ENCODE results near the gene EPSTI1. TPM values are rescaled to one million over a fixed set of nuclear protein-coding genes. Genes with fewer than 3 reads are reported as not detected.

Gene EPSTI1
- polyA plus RNA-seq, 1 donor from 2014 or later, result not detected

DNA sequence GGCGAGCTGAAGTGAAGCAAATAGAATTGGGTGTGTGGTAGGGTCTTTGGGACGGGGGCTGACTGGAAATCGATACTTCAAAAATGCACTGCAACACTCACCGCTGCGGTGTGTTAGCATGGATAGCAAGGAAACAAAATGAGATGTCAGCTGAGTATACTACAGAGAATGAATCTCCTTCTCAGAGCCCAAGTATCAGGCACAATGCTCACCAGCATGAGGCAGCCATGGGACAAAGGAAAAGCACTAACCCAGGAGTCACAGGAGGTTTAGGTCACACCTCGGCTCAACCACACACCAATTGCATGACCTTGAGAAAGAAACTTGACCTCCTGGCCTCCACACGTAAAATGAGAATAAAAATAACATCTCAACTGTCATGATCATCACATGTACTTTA is 136.6 kb downstream of the EPSTI1 start:
- H3K9me3 ChIP-seq (ENCODE audit: low read length), result no peaks in the 10 kb centered on the region
- H3K27me3 ChIP-seq (ENCODE audit: insufficient read depth, low read depth, low read length), result no peaks in the 10 kb centered on the region
- no peak overlapping the region for H3K4me2 ChIP-seq (ENCODE audit: low read length)
- no peak overlapping the region for H3K27ac ChIP-seq (ENCODE audit: low read length)
- no peaks in the 10 kb centered on the region for H3K79me2 ChIP-seq (replicated peaks; ENCODE audit: insufficient read depth, low read length)
- no peak overlapping the region for H3K4me3 ChIP-seq (ENCODE audit: low read length)
- no peaks in the 10 kb centered on the region for H3K9me2 ChIP-seq (ENCODE audit: insufficient read depth, low read length)
- TF ChIP-seq MXI1 (conservative IDR thresholded peaks at IDR 0.05; ENCODE audit: poor library complexity, severe bottlenecking), result no peak
- TF ChIP-seq POLR2AphosphoS5 (IDR thresholded peaks at IDR 0.05), result no peak
- no peak for TF ChIP-seq RAD21 (conservative IDR thresholded peaks at IDR 0.05)
- no peak for TF ChIP-seq EZH2 (IDR thresholded peaks at IDR 0.05; ENCODE audit: borderline replicate concordance, insufficient read depth, low read length, poor library complexity, severe bottlenecking)
- TF ChIP-seq, protein P1, sequence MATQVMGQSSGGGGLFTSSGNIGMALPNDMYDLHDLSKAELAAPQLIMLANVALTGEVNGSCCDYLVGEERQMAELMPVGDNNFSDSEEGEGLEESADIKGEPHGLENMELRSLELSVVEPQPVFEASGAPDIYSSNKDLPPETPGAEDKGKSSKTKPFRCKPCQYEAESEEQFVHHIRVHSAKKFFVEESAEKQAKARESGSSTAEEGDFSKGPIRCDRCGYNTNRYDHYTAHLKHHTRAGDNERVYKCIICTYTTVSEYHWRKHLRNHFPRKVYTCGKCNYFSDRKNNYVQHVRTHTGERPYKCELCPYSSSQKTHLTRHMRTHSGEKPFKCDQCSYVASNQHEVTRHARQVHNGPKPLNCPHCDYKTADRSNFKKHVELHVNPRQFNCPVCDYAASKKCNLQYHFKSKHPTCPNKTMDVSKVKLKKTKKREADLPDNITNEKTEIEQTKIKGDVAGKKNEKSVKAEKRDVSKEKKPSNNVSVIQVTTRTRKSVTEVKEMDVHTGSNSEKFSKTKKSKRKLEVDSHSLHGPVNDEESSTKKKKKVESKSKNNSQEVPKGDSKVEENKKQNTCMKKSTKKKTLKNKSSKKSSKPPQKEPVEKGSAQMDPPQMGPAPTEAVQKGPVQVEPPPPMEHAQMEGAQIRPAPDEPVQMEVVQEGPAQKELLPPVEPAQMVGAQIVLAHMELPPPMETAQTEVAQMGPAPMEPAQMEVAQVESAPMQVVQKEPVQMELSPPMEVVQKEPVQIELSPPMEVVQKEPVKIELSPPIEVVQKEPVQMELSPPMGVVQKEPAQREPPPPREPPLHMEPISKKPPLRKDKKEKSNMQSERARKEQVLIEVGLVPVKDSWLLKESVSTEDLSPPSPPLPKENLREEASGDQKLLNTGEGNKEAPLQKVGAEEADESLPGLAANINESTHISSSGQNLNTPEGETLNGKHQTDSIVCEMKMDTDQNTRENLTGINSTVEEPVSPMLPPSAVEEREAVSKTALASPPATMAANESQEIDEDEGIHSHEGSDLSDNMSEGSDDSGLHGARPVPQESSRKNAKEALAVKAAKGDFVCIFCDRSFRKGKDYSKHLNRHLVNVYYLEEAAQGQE (IDR thresholded peaks at IDR 0.05; ENCODE audit: borderline replicate concordance), result no peak
- TF ChIP-seq TAF1 (IDR thresholded peaks at IDR 0.05; ENCODE audit: low read depth), result no peak
- no peak for TF ChIP-seq SMC3 (conservative IDR thresholded peaks at IDR 0.05; ENCODE audit: poor library complexity)
- TF ChIP-seq, protein P2, sequence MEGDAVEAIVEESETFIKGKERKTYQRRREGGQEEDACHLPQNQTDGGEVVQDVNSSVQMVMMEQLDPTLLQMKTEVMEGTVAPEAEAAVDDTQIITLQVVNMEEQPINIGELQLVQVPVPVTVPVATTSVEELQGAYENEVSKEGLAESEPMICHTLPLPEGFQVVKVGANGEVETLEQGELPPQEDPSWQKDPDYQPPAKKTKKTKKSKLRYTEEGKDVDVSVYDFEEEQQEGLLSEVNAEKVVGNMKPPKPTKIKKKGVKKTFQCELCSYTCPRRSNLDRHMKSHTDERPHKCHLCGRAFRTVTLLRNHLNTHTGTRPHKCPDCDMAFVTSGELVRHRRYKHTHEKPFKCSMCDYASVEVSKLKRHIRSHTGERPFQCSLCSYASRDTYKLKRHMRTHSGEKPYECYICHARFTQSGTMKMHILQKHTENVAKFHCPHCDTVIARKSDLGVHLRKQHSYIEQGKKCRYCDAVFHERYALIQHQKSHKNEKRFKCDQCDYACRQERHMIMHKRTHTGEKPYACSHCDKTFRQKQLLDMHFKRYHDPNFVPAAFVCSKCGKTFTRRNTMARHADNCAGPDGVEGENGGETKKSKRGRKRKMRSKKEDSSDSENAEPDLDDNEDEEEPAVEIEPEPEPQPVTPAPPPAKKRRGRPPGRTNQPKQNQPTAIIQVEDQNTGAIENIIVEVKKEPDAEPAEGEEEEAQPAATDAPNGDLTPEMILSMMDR (IDR thresholded peaks at IDR 0.05; ENCODE audit: poor library complexity, severe bottlenecking), result no peak
- no peak for TF ChIP-seq EP300 (conservative IDR thresholded peaks at IDR 0.05; ENCODE audit: poor library complexity, severe bottlenecking)
- H4K20me1 ChIP-seq (ENCODE audit: insufficient read depth), result no peaks in the 10 kb centered on the region
- H3K36me3 ChIP-seq (ENCODE audit: insufficient read depth, low read length), result no peaks in the 10 kb centered on the region
- no peak overlapping the region for H2AFZ ChIP-seq (ENCODE audit: low read depth, low read length)
- no peaks in the 10 kb centered on the region for H3F3A ChIP-seq (ENCODE audit: insufficient read depth, low read length, poor library complexity, severe bottlenecking)
- H3K9ac ChIP-seq (ENCODE audit: low read length), result no peak overlapping the region

DNA sequence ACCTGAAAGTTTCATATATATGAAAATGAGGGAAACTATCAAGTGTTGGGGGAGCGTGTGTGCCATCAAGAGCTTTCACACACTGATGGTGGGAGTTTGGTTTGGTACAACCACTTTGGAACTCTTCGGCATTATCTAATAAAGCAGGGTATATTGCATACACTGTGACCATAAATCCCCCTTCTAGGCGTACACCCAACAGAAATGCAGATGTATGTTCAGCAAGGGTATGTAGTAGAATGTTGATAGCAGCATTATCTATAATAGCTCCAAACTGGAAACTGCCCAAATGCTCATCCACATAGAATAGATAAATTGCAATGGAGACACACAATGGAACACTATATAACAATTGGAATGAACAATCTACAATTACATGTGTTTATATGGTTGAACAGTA is 139.9 kb downstream of the EPSTI1 start:
- Histone ChIP-seq H3K27me3 (ENCODE audit: insufficient read depth, low read depth, low read length) (no peaks in the 10 kb centered on the region), H3K9me3 (ENCODE audit: low read length) (no peaks in the 10 kb centered on the region), H3K79me2 (replicated peaks; ENCODE audit: insufficient read depth, low read length) (no peaks in the 10 kb centered on the region), H3F3A (ENCODE audit: insufficient read depth, low read length, poor library complexity, severe bottlenecking) (no peaks in the 10 kb centered on the region), H3K4me2 (ENCODE audit: low read length) (no peak overlapping the region), H3K4me3 (ENCODE audit: low read length) (no peak overlapping the region), H4K20me1 (ENCODE audit: insufficient read depth) (no peaks in the 10 kb centered on the region), H2AFZ (ENCODE audit: low read depth, low read length) (no peak overlapping the region), H3K36me3 (ENCODE audit: insufficient read depth, low read length) (no peaks in the 10 kb centered on the region), H3K9me2 (ENCODE audit: insufficient read depth, low read length) (no peaks in the 10 kb centered on the region), H3K9ac (ENCODE audit: low read length) (no peak overlapping the region), H3K27ac (ENCODE audit: low read length) (no peak overlapping the region)
- no peak for TF ChIP-seq RAD21 (conservative IDR thresholded peaks at IDR 0.05)
- TF ChIP-seq POLR2AphosphoS5 (IDR thresholded peaks at IDR 0.05), result no peak
- TF ChIP-seq, protein P1 (IDR thresholded peaks at IDR 0.05; ENCODE audit: borderline replicate concordance), result no peak
- TF ChIP-seq, protein P2 (IDR thresholded peaks at IDR 0.05; ENCODE audit: poor library complexity, severe bottlenecking), result no peak
- TF ChIP-seq TAF1 (IDR thresholded peaks at IDR 0.05; ENCODE audit: low read depth), result no peak
